ENCODE data around the gene FLOT2.

GRCh38 chr17:28878158-28878910 lies 19.2 kb downstream of the FLOT2 start:
- TF ChIP-seq EZH2 (IDR thresholded peaks at IDR 0.05; ENCODE audit: low read length, missing control alignments) = no peak
- TF ChIP-seq, protein P1, sequence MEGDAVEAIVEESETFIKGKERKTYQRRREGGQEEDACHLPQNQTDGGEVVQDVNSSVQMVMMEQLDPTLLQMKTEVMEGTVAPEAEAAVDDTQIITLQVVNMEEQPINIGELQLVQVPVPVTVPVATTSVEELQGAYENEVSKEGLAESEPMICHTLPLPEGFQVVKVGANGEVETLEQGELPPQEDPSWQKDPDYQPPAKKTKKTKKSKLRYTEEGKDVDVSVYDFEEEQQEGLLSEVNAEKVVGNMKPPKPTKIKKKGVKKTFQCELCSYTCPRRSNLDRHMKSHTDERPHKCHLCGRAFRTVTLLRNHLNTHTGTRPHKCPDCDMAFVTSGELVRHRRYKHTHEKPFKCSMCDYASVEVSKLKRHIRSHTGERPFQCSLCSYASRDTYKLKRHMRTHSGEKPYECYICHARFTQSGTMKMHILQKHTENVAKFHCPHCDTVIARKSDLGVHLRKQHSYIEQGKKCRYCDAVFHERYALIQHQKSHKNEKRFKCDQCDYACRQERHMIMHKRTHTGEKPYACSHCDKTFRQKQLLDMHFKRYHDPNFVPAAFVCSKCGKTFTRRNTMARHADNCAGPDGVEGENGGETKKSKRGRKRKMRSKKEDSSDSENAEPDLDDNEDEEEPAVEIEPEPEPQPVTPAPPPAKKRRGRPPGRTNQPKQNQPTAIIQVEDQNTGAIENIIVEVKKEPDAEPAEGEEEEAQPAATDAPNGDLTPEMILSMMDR (conservative IDR thresholded peaks at IDR 0.05 in 1 of 2, IDR thresholded peaks at IDR 0.05 in 1 of 2; ENCODE audit: low read depth in 1 of 2, low read length in 2 of 2) = no peak

Data from fibroblast of lung (primary cell).